BJ (cell line): ENCODE measurements around the gene CMTM8. TPM values are rescaled to one million over a fixed set of nuclear protein-coding genes. Genes with fewer than 3 reads are reported as not detected.

Experiments used
- CTCF ChIA-PET: fragments of 350-600 bp; formaldehyde crosslinking; extraction: SDS; loops from one replicate; lab custom pipeline; 2021; ENCODE audit warnings: antibody characterized with exemption, inconsistent platforms; lab: Yijun Ruan, JAX
- POLR2A ChIA-PET: fragments of 300-600 bp; sonication (Branson Sonifier 250); formaldehyde crosslinking; extraction: SDS; loops from one replicate; lab custom pipeline; 2021; ENCODE audit warnings: antibody characterized with exemption; lab: Charles Lee
- DNase-seq: peaks from one replicate; pipeline ENCODE4 v3.0.0-alpha.2; 2011; ENCODE audit warnings: low read depth
- H3K27me3 ChIP-seq: 2 replicates; pipeline ENCODE4 v1.6.0; 2011; ENCODE audit warnings: low read length; ENCODE audit not compliant: control insufficient read depth, insufficient read depth
- H3K36me3 ChIP-seq: 2 replicates; pipeline ENCODE4 v1.5.1; 2011; ENCODE audit warnings: low read length; ENCODE audit not compliant: control insufficient read depth, insufficient read depth
- H3K4me3 ChIP-seq: 2 replicates; pipeline ENCODE4 v1.5.1; 2011; ENCODE audit warnings: low read depth, mild to moderate bottlenecking, control low read depth, low read length
- polyA plus RNA-seq: library from polyadenylated mRNA; depleted of rRNA; stranded (reverse); fragments of >200 nt; gene quantifications from 2 replicates; pipeline ENCODE4 v1.2.3, GENCODE V29; 2011
- TF ChIP-seq, protein P1 (sequence below): IDR thresholded peaks from 2 replicates; pipeline ENCODE4 v1.5.1; 2011; ENCODE audit warnings: low read depth, mild to moderate bottlenecking, control low read depth, inconsistent platforms, low read length, moderate library complexity; ENCODE audit not compliant: insufficient read depth

The CMTM8 gene
- polyA plus RNA-seq, 1 experiment = 0.39 TPM

DNA sequence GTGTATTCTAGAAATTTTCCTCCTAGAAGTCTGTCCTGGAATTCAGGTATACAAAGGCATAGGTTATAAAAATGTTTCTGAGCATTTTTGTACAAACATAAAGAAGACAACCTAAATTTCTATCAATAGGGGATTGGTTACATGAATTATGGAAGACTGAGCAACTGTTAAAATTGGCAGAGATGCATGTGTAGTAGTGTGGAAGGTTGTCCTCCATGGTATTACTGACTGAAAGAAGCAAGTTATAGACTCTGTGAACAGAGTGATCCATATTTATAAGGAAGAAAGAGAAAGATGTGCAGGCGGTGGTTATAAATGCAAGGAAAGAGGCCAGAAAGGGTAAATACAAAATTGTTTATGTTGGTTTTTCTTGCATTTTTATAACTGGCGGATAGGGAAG, 114.9 kb downstream of the CMTM8 start:
- TF ChIP-seq, protein P1, sequence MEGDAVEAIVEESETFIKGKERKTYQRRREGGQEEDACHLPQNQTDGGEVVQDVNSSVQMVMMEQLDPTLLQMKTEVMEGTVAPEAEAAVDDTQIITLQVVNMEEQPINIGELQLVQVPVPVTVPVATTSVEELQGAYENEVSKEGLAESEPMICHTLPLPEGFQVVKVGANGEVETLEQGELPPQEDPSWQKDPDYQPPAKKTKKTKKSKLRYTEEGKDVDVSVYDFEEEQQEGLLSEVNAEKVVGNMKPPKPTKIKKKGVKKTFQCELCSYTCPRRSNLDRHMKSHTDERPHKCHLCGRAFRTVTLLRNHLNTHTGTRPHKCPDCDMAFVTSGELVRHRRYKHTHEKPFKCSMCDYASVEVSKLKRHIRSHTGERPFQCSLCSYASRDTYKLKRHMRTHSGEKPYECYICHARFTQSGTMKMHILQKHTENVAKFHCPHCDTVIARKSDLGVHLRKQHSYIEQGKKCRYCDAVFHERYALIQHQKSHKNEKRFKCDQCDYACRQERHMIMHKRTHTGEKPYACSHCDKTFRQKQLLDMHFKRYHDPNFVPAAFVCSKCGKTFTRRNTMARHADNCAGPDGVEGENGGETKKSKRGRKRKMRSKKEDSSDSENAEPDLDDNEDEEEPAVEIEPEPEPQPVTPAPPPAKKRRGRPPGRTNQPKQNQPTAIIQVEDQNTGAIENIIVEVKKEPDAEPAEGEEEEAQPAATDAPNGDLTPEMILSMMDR = no peak
- Histone ChIP-seq H3K36me3 (no peaks in the 10 kb centered on the region), H3K4me3 (no peak overlapping the region), H3K27me3 (peaks cover 2% of the 10 kb centered on the region; the same call in 1 of the 2 replicates)
- ChIA-PET CTCF (no interaction called here), POLR2A (no interaction called here)
- DNase-seq = no peak

DNA sequence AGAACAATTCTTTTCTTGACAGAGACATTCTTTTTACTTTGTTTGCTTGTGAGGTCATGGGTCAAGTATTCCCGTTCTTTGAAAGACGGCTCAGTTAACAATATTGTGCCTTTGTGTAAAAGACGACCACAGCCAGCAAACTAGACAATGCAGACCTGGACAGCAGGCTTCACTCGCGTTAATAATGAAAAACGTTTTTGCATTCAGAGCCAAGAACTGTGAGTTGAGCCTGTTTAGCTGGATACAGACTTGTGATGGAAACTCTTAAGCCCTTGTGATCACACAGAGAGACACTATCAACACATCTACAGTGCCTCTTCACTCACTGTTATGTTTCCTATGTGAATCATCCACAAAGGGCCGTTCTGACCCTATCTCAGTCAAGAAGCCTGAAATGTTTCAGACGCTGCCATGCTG, 115.9 kb downstream of the CMTM8 start:
- Histone ChIP-seq H3K36me3 (no peaks in the 10 kb centered on the region), H3K4me3 (no peak overlapping the region), H3K27me3 (peaks cover 2% of the 10 kb centered on the region; the same call in 1 of the 2 replicates)
- no peak for DNase-seq
- TF ChIP-seq, protein P1 = no peak
- ChIA-PET CTCF (no interaction called here), POLR2A (no interaction called here)

- Histone ChIP-seq H3K4me3 (no peak overlapping the region), H3K27me3 (peaks cover 2% of the 10 kb centered on the region; the same call in 1 of the 2 replicates), H3K36me3 (no peaks in the 10 kb centered on the region)
- DNase-seq = no peak
- ChIA-PET POLR2A (no interaction called here), CTCF (interaction anchor here (0.7 kb wide), 1 partner anchor 250 kb away, joined by 3 read pairs; no protein-coding TSS in a partner anchor)
- TF ChIP-seq, protein P1 = no peak
Measured at GRCh38 chr3:32355751-32356291, 117.3 kb downstream of the CMTM8 start.

DNA sequence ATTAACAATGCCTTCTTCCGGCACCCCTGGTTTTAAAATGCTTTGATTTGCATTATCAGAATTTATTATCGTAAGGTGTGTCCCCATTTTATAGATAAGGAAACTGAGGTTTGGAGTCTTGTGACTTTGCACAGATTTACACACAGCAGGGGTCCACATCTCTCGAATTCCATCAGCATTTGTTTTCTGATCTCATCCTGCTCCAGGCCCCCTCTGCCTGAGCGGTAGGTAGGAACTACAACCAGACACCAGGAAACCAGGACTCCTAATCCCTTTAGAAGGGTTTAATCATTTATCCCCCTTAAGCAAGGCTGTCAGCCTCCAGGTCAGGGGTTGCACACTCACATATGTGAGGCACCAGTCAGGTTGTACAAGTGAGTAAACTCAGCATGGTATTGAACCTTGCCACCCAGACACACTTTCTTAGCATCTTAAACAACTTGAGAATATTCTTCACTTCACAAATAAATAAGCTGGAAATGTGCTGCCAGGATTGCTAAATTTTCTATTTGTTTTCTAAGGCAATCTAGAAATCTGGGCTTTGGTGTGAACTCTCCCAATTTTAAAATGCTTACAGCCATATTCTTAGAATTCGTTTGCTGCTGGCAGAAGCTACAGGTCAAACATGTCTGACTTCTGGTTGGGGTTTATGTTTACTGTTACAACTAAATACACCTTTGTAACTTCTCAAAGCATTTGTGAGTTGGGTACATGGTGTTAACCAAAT, 121.4 kb downstream of the CMTM8 start:
- ChIA-PET CTCF (interaction anchor here (0.7 kb wide), 1 partner anchor 15 kb away, joined by 3 read pairs; no protein-coding TSS in a partner anchor), POLR2A (no interaction called here)
- Histone ChIP-seq H3K27me3 (peaks cover 6% of the 10 kb centered on the region), H3K4me3 (no peak overlapping the region), H3K36me3 (no peaks in the 10 kb centered on the region)
- TF ChIP-seq, protein P1 = no peak
- no peak for DNase-seq

- Histone ChIP-seq H3K27me3 (peaks cover 6% of the 10 kb centered on the region), H3K4me3 (no peak overlapping the region), H3K36me3 (no peaks in the 10 kb centered on the region)
- POLR2A ChIA-PET = no interaction called here
- CTCF ChIA-PET = no interaction called here
- DNase-seq = no peak
- TF ChIP-seq, protein P1 = no peak
Measured at GRCh38 chr3:32360493-32360827, 122.0 kb downstream of the CMTM8 start.
